Transverse colon (tissue), 3 donors: ENCODE results near the gene CDC42SE1.
"Not testable (repeated sequence)": the region's sequence is repeated elsewhere in the genome, so short reads cannot be mapped to it uniquely, and the experiment has no call there.

ENCODE experiments used
- CTCF ChIP-seq, 5 experiments: fragments of 200-600 bp in 3 of 5; fragments of 450-650 bp in 2 of 5; sonication (generic) in 3 of 5; IDR thresholded peaks; 1 replicate in 2 of 5; 2 replicates in 3 of 5; pipeline ENCODE4 v1.5.1; 2016 to 2017; ENCODE audit warnings: antibody characterized with exemption in 5 of 5, inconsistent platforms in 3 of 5, mild to moderate bottlenecking in 2 of 5, moderate library complexity in 1 of 5
- POLR2A ChIP-seq: fragments of 450-650 bp; IDR thresholded peaks from one replicate; pipeline ENCODE4 v1.6.1; 2016; ENCODE audit warnings: antibody characterized with exemption, mild to moderate bottlenecking, moderate library complexity

DNA sequence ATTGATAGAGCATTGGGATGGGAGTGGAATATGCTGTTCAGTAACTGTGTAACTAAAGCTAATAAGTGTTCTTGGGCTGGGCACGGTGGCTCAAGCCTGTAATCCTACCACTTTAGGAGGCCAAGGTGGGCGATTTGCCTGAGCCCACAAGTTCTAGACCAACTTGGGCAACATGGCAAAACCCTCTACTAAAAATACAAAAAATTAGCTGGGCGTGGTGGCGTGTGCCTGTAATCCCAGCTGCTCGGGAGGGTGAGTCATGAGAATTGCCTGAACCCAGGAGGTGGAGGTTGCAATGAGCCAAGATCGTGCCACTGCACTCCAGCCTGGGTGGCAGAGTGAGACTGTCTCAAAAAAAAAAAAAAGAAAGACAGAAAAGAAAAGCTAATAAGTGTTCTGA, 38.0 kb upstream of the CDC42SE1 start:
- TF ChIP-seq CTCF (IDR thresholded peaks at IDR 0.05); POLR2A: not testable (repeated sequence)
